Testis (tissue), 3 donors: ENCODE data around the gene INF2. TPM values are rescaled to one million over a fixed set of nuclear protein-coding genes. Genes with fewer than 3 reads are reported as not detected.
"Not testable (repeated sequence)": the region's sequence is repeated elsewhere in the genome, so short reads cannot be mapped to it uniquely, and the experiment has no call there.

ENCODE experiments used
- DNase-seq: peaks from one replicate; pipeline ENCODE4 v3.0.0-alpha.2; 2019
- H3K27ac ChIP-seq, 2 donors: fragments of 200-600 bp; sonication (generic); one replicate each; pipeline ENCODE4 v1.5.1; 2019
- H3K27me3 ChIP-seq: fragments of 200-600 bp; sonication (generic); one replicate; pipeline ENCODE4 v1.5.1; 2019
- H3K36me3 ChIP-seq: fragments of 200-600 bp; sonication (generic); one replicate; pipeline ENCODE4 v1.5.1; 2017; ENCODE audit warnings: low read depth; ENCODE audit errors: missing control alignments
- H3K4me1 ChIP-seq: fragments of 200-600 bp; sonication (generic); one replicate; pipeline ENCODE4 v1.5.1; 2019
- H3K4me3 ChIP-seq, 2 donors: fragments of 200-600 bp; sonication (generic); one replicate each; pipeline ENCODE4 v1.5.1; 2017 to 2019
- H3K9me3 ChIP-seq: fragments of 200-600 bp; sonication (generic); one replicate; pipeline ENCODE4 v1.5.1; 2017
- POLR2A ChIP-seq: fragments of 450-650 bp; IDR thresholded peaks from one replicate; pipeline ENCODE4 v1.6.1; 2017; ENCODE audit warnings: antibody characterized with exemption, mild to moderate bottlenecking, moderate library complexity
- WGBS, 2 donors: methylation state at CpG; one replicate each; pipeline ENCODE4 v1.1.5; 2018; 5-methylcytosine and 5-hydroxymethylcytosine counted together
- intact Hi-C: fragments of 100-400 bp; cut with DNase I; formaldehyde crosslinking; loops from one replicate; pipeline ENCODE4 v1.15.1; 2023; ENCODE audit warnings: low total_unique reads
- polyA plus RNA-seq: library from polyadenylated mRNA; stranded (reverse); fragments of 350-450 nt; fragmentation: Illumina TruSeq; extraction: RNeasy Lipid Tissue Mini Kit (QIAGEN cat#74804); gene quantifications from one replicate; pipeline ENCODE4 v1.2.3, GENCODE V29; 2014; ENCODE audit warnings: low read depth, low replicate concordance; ENCODE audit not compliant: insufficient read depth
- total RNA-seq, 2 donors: library from RNA; depleted of rRNA; stranded (reverse); fragments of >200 nt; gene quantifications; one replicate each; pipeline ENCODE4 v1.2.3, GENCODE V29; 2016
- TF ChIP-seq, protein P1 (sequence below), 3 experiments: fragments of 450-650 bp in 2 of 3; fragments of 200-600 bp in 1 of 3; sonication (generic) in 1 of 3; IDR thresholded peaks; one replicate each; pipeline ENCODE4 v1.5.1; 2016 to 2019; ENCODE audit warnings: antibody characterized with exemption in 3 of 3, mild to moderate bottlenecking in 2 of 3, moderate library complexity in 1 of 3

INF2 gene
- total and polyA plus RNA-seq, 3 donors from 2014 or later = 50.5 to 328 (median 244) TPM

DNA sequence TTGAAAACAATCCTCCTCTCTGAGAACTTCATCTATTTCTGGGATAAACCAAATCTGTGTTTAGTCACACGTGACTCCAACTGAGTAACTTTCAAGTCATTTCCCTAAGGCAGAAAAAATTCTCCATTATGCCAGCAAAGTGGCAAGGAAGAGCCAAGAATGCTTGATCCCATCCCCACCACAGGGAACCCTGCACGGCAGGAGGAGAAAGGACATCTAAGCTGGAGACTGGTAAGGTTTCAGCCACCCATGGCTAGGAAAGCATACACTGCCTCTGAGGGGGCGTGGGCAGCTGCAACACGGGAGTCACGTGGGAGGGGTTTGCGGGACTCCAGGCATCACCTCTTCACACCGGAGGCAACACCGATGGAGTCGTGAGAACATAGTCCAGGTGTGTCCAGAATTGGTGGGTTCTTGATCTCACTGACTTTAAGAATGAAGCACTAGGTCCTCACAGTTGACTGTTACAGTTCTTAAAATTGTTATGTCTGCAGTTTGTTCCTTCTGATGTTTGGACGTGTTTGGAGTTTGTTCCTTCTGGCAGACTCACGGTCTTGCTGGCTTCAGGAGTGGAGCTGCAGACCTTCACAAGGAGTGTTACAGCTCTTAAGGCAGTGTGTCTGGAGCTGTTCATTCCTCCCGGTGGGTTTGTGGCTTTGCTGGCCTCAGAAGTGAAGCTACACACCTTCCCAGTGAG is 60.8 kb downstream of the INF2 start:
- H3K27ac ChIP-seq = no peak overlapping the region
- WGBS, 2 donors = 70 to 75% methylated on average over 12 of the region's 12 CpGs
- H3K36me3 ChIP-seq = no peaks in the 10 kb centered on the region
- no peak for DNase-seq
- H3K27me3 ChIP-seq = no peaks in the 10 kb centered on the region
- peaks cover 27% of the 10 kb centered on the region for H3K4me1 ChIP-seq
- H3K4me3 ChIP-seq = no peak overlapping the region
- H3K9me3 ChIP-seq = no peaks in the 10 kb centered on the region
- TF ChIP-seq POLR2A = no peak
- TF ChIP-seq, protein P1, sequence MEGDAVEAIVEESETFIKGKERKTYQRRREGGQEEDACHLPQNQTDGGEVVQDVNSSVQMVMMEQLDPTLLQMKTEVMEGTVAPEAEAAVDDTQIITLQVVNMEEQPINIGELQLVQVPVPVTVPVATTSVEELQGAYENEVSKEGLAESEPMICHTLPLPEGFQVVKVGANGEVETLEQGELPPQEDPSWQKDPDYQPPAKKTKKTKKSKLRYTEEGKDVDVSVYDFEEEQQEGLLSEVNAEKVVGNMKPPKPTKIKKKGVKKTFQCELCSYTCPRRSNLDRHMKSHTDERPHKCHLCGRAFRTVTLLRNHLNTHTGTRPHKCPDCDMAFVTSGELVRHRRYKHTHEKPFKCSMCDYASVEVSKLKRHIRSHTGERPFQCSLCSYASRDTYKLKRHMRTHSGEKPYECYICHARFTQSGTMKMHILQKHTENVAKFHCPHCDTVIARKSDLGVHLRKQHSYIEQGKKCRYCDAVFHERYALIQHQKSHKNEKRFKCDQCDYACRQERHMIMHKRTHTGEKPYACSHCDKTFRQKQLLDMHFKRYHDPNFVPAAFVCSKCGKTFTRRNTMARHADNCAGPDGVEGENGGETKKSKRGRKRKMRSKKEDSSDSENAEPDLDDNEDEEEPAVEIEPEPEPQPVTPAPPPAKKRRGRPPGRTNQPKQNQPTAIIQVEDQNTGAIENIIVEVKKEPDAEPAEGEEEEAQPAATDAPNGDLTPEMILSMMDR (IDR thresholded peaks at IDR 0.05) = no peak
- intact Hi-C loops = no loop called here

GRCh38 chr14:104750753-104751057 is 61.3 kb downstream of the INF2 start:
- WGBS, 2 donors = 65 to 70% methylated on average over 5 of the region's 5 CpGs
- H3K4me3 ChIP-seq, H3K27ac ChIP-seq, H3K27me3 ChIP-seq, H3K9me3 ChIP-seq, intact Hi-C loops, H3K36me3 ChIP-seq: not testable (repeated sequence)
- DNase-seq = peak; percentile 73
- H3K4me1 ChIP-seq = peaks cover 27% of the 10 kb centered on the region

DNA sequence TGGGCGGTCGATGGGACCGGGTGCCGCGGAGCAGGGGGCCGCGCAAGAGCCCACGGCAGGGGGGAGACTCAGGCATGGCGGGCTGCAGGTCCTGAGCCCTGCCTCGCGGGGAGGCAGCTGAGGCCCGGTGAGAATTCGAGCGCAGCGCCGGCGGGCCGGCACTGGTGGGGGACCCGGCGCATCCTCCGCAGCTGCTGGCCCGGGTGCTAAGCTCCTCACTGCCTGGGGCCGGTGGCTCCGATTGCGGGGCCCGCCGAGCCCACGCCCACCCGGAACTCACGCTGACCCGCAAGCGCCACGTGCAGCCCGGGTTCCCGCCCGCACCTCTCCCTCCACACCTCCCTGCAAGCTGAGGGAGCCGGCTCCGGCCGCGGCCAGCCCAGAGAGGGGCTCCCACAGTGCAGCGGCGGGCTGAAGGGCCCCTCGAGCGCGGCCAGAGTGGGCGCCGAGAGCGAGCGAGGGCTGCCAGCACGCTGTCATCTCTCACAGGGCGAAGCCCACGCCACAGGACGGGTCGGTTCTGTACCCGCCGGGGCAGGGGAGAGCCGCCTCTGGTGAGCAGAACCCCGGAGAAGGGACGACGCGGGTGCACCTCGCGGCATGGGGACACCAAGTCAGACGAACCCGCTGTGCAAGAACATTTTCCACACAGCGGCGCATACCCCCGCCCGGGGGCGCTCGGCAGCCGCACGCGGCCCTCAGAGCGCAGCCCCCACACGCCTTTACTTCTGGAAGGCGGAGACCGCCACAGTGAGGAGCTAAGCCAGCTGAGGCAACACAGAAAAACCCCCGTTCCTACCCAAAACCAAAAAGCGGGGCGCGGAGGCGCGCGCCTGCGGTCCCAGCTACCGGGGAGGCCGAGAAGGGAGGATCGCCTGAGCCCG is 62.4 kb downstream of the INF2 start:
- 52 to 75% methylated on average over 31 to 82 of the region's 90 CpGs for WGBS, 2 donors
- TF ChIP-seq, protein P1 (IDR thresholded peaks at IDR 0.05) = no peak
- no peak for TF ChIP-seq POLR2A
- Histone ChIP-seq H3K4me1 (peaks cover 27% of the 10 kb centered on the region), H3K27me3 (no peaks in the 10 kb centered on the region), H3K9me3 (no peaks in the 10 kb centered on the region), H3K4me3 (peak overlapping the region; percentile 97 to 100), H3K27ac (peak overlapping the region; percentile 42 to 85), H3K36me3 (no peaks in the 10 kb centered on the region)
- no peak for DNase-seq
- intact Hi-C loops = no loop called here

DNA sequence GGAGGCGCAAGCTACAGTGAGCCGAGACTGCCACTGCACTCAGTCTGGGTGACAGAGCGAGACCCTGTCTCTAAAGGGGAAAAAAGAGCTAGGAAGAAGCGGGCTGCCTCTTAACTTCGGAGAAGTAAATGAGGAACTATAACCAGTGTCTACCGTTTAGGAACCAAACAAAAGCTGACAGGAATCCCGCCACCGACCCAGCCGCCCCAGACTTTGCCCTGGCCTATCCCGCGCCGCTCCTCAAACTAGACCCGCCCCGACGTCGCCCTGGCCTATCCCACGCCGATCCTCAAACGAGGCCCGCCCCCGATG is 63.0 kb downstream of the INF2 start:
- no peaks in the 10 kb centered on the region for H3K9me3 ChIP-seq
- intact Hi-C loops = no loop called here
- H3K4me3 ChIP-seq = peak overlapping the region; percentile 97 to 100
- TF ChIP-seq, protein P1 (IDR thresholded peaks at IDR 0.05) = no peak
- no peak for DNase-seq
- peak overlapping the region; percentile 42 to 85 for H3K27ac ChIP-seq
- no peaks in the 10 kb centered on the region for H3K36me3 ChIP-seq
- H3K4me1 ChIP-seq = peaks cover 27% of the 10 kb centered on the region
- 0 to 6% methylated on average over 8 to 21 of the region's 21 CpGs for WGBS, 2 donors
- H3K27me3 ChIP-seq = no peaks in the 10 kb centered on the region

GRCh38 chr14:104752735-104753527 is 63.5 kb downstream of the INF2 start, which contains the start of gene SIVA1:
Gene SIVA1 (plus strand): TSS chr14:104753147. CDS start chr14:104753202, 55 bp downstream.
- H3K9me3 ChIP-seq = no peaks in the 10 kb centered on the region
- H3K27ac ChIP-seq = peak within 1 kb of the TSS; percentile 85 to 86
- no peaks in the 10 kb centered on the region for H3K27me3 ChIP-seq
- no peaks in the 10 kb centered on the region for H3K36me3 ChIP-seq
- DNase-seq = peak; percentile 99
- TF ChIP-seq POLR2A = peak; percentile 55
- TF ChIP-seq, protein P1 (IDR thresholded peaks at IDR 0.05) = peak in 1 of 3 experiments; percentile 21
- intact Hi-C loops = no loop called here
- 0% methylated on average over 1 to 82 of the region's 95 CpGs for WGBS, 2 donors
- peaks cover 27% of the 10 kb centered on the region for H3K4me1 ChIP-seq
- peak within 1 kb of the TSS; percentile 97 to 100 for H3K4me3 ChIP-seq
